Kidney epithelial cell (primary cell): ENCODE measurements around the gene FMN1. TPM values are rescaled to one million over a fixed set of nuclear protein-coding genes. Genes with fewer than 3 reads are reported as not detected.

ENCODE experiments used
- DNase-seq: peaks from one replicate; pipeline ENCODE4 v3.0.0-alpha.2; 2010; ENCODE audit warnings: low read depth
- H3K27me3 ChIP-seq: 2 replicates; pipeline ENCODE4 v1.6.0; 2011; ENCODE audit warnings: low read length; ENCODE audit not compliant: control insufficient read depth, insufficient read depth
- H3K36me3 ChIP-seq: 2 replicates; pipeline ENCODE4 v1.5.1; 2011; ENCODE audit warnings: low read length; ENCODE audit not compliant: control insufficient read depth, insufficient read depth
- H3K4me3 ChIP-seq: 2 replicates; pipeline ENCODE4 v1.5.1; 2011; ENCODE audit warnings: low read depth, mild to moderate bottlenecking, control low read depth, low read length
- CTCF ChIP-seq: IDR thresholded peaks from 2 replicates; pipeline ENCODE4 v1.5.1; 2011; ENCODE audit warnings: mild to moderate bottlenecking, moderate library complexity, low read length, control low read depth, inconsistent platforms; ENCODE audit not compliant: insufficient read depth, poor library complexity, severe bottlenecking
- total RNA-seq: library from RNA; depleted of rRNA; stranded (reverse); fragments of >200 nt; gene quantifications from 2 replicates; pipeline ENCODE4 v1.2.3, GENCODE V29; 2015

Gene FMN1
- total RNA-seq, 1 donor from 2014 or later, result 4.5 TPM

- DNase-seq, result no peak
- TF ChIP-seq CTCF, result no peak
- Histone ChIP-seq H3K4me3 (no peak overlapping the region), H3K36me3 (no peaks in the 10 kb centered on the region), H3K27me3 (no peaks in the 10 kb centered on the region)
Observed at GRCh38 chr15:32893421-32893820, 301.1 kb downstream of the FMN1 start.

DNA sequence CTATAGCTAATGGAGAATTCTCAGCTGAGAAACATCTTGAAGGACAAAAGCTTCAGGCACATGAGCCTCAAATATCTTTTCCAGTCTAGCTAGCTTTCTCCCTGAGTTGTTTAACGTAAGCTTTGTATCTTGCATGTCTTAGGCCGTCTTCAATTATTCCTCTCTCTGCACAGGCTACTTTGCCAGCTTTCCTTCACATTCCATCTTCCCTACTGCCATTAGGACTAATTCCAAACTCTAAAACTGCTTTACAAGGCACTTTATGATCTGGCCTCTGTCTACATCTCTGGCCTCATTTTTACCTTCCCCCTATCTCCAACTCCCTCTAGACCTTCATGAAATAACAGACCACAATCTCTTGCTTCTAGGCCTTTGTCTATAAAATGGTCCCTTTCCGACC lies 305.3 kb downstream of the FMN1 start:
- TF ChIP-seq CTCF, result no peak
- no peak for DNase-seq
- Histone ChIP-seq H3K27me3 (no peaks in the 10 kb centered on the region), H3K36me3 (no peaks in the 10 kb centered on the region), H3K4me3 (no peak overlapping the region)

DNA sequence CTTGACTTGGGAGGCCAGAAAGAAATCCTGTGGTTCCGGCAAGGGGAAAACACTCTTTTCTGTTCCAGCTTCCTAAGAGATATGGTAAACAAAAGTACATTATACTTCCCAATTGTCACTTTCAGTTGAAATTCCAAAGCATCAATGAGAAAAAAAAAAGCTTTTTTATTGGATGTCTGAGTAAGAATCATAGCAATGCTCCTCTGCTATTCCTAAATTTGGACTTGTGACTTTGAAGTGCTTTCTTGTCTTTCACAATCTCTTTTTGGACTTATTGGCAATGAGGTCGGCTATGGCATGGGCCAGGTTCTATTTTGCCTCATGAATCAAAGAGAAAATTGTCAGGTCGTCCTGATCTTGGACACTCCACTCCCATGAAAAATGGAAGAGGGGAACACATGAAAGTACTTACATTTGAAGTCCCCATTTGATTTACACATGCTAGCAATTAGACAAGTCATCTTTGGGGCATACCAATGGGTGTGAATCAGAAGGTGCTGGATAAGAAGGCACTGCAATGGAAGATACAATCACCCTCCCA lies 306.2 kb downstream of the FMN1 start:
- DNase-seq, result no peak
- no peak overlapping the region for H3K4me3 ChIP-seq
- TF ChIP-seq CTCF, result no peak
- H3K36me3 ChIP-seq, result no peaks in the 10 kb centered on the region
- no peaks in the 10 kb centered on the region for H3K27me3 ChIP-seq

DNA sequence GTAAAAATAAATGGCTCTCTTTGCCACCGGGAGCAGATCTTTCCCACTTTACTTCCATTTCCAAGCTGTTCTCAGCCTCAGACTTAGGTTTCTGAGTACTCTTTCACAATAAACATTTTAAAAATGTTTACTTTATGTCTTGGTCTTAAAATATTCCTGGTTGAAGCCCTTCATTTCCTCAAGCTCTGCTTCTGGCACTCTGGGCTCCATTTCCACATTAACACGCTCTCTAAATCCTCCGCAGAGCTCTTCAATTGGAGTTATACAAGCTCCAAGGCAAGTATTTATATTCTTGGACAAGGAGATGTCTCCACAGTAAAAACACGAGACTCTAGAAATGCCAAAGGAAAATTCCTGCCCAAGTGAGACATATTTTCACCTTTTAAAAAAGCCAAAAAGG lies 307.4 kb downstream of the FMN1 start:
- no peak for DNase-seq
- no peaks in the 10 kb centered on the region for H3K36me3 ChIP-seq
- H3K4me3 ChIP-seq, result no peak overlapping the region
- TF ChIP-seq CTCF, result no peak
- H3K27me3 ChIP-seq, result no peaks in the 10 kb centered on the region

DNA sequence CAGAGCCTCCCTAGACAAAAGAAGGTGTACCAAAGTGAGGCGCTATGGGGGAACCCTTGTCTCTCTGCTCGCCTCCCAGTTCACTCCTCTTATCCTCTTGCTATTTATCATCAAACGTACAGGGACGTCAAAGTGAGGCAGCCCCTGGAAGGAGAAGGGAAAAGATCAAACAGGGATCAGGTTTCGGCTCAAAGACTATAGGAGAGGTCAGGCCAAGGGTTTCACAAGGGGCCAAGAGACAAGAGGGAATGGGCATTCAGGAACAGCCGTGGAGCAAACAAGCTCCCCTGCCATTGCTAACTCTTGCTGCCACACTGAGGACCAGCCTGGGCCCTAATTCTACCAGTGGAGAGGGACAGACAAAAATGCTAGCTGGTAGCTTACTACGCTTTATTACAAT lies 308.1 kb downstream of the FMN1 start:
- no peak for DNase-seq
- no peak for TF ChIP-seq CTCF
- no peak overlapping the region for H3K4me3 ChIP-seq
- no peaks in the 10 kb centered on the region for H3K27me3 ChIP-seq
- H3K36me3 ChIP-seq, result no peaks in the 10 kb centered on the region

GRCh38 chr15:32885713-32886112 lies 308.8 kb downstream of the FMN1 start:
- DNase-seq, result no peak
- H3K36me3 ChIP-seq, result no peaks in the 10 kb centered on the region
- no peaks in the 10 kb centered on the region for H3K27me3 ChIP-seq
- no peak overlapping the region for H3K4me3 ChIP-seq
- TF ChIP-seq CTCF, result no peak
